GM12873 (cell line): ENCODE measurements around the gene TPCN2.

ENCODE experiments used
- TF ChIP-seq, protein P1 (sequence below): IDR thresholded peaks from 2 replicates; pipeline ENCODE4 v1.5.1; 2012; ENCODE audit warnings: low read depth, mild to moderate bottlenecking, moderate library complexity, low read length, control low read depth; ENCODE audit not compliant: insufficient read depth; ENCODE audit errors: missing control alignments

The TPCN2 gene

DNA sequence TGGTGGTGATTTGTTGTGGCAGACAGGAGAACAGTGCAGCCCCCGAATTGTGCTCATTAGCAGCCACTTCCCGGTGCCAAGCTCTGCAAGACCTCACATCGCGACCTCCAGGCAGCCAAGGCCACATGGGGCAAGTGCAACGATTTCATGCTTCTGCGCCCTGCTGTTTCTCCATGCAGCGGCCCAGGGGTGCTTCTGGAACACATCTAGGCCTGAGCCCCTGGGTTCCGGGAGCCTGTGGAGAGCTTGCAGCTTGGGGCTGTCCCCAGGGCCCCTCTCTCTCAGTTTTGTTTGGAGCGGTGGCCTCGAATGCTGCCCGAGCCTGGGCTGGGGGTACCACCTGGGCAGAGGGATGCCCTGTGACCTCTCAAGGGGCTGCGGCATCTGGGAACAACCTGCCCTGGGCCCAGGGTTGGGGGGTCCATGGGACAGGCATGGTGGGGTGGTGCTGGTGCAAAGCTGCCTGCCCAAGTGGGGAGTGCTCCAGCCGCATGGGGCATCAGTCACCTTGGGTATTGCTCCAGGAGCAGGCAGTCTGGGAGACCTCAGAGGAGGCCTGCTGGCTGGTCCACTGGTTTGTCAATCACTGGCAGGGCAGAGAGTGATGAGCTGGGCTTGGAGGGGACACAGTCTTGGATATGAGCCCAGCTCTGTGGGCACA, 51.9 kb downstream of the TPCN2 start:
- TF ChIP-seq, protein P1, sequence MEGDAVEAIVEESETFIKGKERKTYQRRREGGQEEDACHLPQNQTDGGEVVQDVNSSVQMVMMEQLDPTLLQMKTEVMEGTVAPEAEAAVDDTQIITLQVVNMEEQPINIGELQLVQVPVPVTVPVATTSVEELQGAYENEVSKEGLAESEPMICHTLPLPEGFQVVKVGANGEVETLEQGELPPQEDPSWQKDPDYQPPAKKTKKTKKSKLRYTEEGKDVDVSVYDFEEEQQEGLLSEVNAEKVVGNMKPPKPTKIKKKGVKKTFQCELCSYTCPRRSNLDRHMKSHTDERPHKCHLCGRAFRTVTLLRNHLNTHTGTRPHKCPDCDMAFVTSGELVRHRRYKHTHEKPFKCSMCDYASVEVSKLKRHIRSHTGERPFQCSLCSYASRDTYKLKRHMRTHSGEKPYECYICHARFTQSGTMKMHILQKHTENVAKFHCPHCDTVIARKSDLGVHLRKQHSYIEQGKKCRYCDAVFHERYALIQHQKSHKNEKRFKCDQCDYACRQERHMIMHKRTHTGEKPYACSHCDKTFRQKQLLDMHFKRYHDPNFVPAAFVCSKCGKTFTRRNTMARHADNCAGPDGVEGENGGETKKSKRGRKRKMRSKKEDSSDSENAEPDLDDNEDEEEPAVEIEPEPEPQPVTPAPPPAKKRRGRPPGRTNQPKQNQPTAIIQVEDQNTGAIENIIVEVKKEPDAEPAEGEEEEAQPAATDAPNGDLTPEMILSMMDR: no peak

DNA sequence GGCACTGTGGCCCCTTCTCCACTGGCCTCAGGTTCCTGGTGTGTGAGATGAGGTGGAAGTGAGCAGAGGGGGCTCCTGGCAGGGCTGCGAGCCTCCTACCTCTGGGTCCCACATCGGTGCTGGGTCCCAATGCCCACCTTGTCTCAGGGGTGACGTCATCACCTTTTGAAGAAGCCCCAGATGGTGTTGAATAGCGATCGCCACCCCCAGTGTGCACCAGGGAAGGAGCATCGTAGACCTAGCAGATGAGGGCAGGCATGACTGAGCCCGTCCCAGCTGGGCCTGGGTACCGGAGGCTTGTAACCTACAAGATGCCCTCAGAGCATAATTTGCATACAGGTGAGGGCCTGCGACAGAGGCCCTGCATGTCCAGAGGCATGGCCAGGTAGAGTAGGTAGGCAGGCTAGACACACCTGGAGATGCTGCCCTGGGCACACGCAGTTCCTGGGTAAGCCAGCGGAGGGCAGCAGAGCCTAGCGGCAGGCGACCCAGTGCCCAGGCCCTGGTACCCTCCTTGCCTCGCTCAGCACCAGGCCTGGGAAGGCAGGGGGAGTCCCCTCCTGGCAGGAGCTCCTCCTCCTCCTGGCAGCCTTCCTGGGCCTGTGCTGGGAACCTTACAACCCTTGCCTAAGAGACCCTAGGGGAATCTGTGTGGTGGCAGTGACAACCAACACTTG, 52.5 kb downstream of the TPCN2 start:
- TF ChIP-seq, protein P1: peak; percentile 100

DNA sequence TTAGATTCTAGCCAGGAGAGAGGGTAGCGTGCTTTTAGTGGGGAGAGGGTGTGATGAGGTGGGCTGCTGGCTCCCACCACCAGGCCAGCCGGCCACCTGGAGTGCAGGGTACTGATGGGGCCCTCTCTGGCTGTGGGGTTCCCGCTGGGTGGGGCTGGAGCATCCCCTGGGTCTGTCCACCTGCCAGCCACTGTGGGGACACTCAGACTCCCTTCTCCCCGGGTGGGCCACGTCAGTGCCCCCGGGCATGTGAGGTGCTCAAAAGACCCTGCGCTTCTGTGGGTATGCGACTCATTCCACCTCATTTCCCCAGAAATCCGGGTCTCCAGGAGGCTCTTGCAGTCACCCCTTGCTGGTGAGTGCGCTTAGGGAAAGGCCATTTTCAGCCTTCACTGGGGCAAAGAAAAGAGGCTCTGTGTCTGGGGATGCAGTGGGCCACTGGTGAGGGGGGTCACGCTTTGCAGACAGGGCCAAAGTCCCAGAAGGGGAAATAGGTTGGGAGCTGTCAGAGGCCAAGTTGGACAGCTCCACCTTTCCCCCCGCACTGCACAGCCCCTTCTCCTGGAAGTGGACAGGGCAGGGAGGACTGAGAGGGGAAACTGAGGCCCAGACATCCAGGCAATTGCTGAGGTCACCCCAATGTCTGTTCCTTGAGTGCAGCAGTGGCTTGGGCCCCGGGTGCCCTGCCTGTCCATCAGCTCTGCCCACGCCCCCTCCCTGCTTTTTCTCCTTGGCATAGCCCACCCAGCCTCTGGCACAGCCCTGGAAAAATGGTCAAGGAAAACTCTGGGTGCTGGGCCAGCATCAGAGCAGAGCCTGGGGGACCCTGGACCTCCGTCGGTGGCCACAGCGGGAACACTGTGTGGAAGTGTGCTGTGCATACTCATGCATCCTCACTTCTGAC, 53.3 kb downstream of the TPCN2 start:
- TF ChIP-seq, protein P1: no peak

DNA sequence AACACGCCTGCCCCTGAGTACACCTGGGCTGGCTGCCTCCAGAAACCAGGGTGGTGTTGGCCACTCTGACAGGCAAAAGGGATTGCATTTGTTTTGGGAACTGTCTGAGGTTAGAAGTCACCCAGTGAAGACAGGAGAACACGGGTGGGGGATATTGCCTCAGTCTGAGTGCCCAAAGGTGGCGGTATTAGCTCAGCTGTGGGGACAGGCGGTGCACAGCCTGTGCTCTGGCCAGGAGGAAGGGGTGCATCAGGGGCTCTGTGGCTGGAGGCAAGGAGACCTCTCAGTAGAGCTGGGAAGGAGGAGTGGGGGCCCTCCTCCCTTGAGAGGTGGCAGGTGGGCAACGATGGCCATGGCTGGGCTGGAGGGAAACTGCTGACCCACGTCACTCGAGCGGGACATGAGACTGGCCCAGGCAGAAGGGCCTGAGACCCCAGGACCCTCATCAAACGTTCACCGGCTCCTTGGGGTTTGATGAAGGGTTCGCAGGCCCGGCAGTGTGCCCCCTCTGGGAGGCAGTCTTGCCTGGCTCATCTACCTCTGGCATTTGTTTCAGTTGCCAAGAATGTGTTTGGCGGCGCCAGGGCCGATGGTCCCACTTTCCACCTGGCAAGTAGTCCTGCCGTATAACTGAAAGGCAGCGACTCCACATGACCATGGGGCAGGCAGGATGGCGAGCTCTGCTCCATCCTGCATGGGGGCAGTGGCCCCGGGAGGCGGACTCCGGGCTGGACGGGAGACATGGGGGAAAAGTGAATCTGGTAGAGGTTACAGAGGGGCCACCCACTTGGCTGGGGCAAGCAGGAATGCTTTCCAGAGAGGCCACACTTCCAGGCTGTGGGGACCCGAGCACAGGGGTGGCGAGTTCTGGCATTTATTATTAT, 54.2 kb downstream of the TPCN2 start:
- TF ChIP-seq, protein P1: no peak

DNA sequence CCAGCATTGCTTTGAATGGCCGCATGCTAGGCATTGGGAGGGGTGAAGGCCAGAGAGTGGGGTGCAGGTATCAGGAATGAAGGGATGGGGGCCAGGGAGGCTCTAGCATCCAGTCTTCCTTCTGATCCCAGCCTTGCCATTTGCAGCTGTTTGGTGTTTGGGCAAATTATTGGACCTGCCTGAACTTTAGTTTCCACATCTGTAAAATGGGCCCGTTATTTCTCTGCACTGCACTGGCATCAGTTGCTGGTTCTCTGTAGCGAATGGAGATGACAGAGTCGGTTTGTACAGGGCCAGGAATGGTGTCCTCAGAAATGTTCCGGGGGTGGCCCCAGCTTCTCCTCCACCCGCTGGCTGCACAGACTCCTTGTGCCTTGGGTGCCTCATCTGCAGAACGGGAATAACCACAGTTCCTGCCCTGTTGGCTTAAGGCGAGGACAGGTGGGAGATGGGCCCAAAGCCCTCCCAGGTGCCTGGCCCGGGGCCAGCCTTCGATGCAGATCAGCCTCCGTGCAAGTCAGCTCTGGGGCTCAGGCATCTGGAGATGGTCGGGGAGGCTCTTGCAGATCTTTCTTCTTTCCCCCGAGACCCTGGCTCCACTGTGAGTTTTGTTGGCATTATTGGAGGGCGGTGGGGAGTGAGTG, 55.6 kb downstream of the TPCN2 start:
- TF ChIP-seq, protein P1: no peak

DNA sequence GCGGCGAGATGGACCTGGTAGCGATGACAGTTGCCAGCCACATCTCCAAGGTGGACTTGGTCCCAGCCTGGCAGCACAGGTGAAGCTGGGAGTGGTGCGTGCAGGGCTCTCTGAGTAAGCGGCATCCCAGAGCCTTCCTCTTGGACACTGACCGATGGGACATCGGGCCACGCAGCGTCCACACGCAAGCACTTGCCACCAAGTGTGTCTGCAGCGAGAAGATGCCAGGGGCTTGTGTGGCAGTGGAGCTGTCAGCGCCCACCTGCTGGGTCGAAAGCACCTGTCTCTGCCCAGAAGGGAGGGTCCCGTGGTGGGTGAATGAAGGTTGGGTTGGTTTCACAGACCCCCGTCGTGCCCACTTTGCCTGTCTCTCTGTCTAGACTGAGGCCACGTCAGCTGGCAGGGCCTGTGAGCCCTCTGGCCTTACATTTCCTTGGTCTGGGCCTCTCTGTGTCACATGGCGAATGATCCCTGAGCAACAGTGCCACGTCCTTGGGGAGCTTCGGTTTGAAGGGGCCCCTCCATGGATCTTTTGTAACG, 56.2 kb downstream of the TPCN2 start:
- TF ChIP-seq, protein P1: no peak
